Measurements from ENCODE around the gene CELA2B.
"Not testable (repeated sequence)": the region's sequence is repeated elsewhere in the genome, so short reads cannot be mapped to it uniquely, and the experiment has no call there.

Gene CELA2B

GRCh38 chr1:15445390-15446122, 30.3 kb upstream of the CELA2B start:
- no peak for DNase-seq (ENCODE audit: low read depth)

GRCh38 chr1:15446212-15446611, 29.7 kb upstream of the CELA2B start:
- no peak for DNase-seq (ENCODE audit: low read depth)

- DNase-seq (ENCODE audit: low read depth), result no peak
Observed at GRCh38 chr1:15448877-15449462, 26.9 kb upstream of the CELA2B start.

GRCh38 chr1:15449567-15449966, 26.3 kb upstream of the CELA2B start:
- no peak for DNase-seq (ENCODE audit: low read depth)

GRCh38 chr1:15451014-15451722, 24.7 kb upstream of the CELA2B start:
- DNase-seq (ENCODE audit: low read depth), result no peak

GRCh38 chr1:15452216-15452615, 23.7 kb upstream of the CELA2B start:
- peak; percentile 29 for DNase-seq (ENCODE audit: low read depth)

GRCh38 chr1:15452866-15453571, 22.9 kb upstream of the CELA2B start:
- no peak for DNase-seq (ENCODE audit: low read depth)

GRCh38 chr1:15453734-15454133, 22.2 kb upstream of the CELA2B start:
- DNase-seq (ENCODE audit: low read depth), result peak; percentile 36

- peak; percentile 93 for DNase-seq (ENCODE audit: low read depth)
Observed at GRCh38 chr1:15454256-15454655, 21.6 kb upstream of the CELA2B start.

GRCh38 chr1:15455522-15455921, 20.4 kb upstream of the CELA2B start:
- DNase-seq (ENCODE audit: low read depth), result peak; percentile 97

GRCh38 chr1:15456313-15456954, 19.5 kb upstream of the CELA2B start, which contains the start of gene CELA2A:
TSS of gene CELA2A (plus strand) at chr1:15456732. CDS start at chr1:15456754, 22 bp downstream.
- DNase-seq (ENCODE audit: low read depth), result no peak

GRCh38 chr1:15457585-15457984, 18.3 kb upstream of the CELA2B start:
- DNase-seq (ENCODE audit: low read depth), result no peak

- DNase-seq (ENCODE audit: low read depth), result not testable (repeated sequence)
Observed at GRCh38 chr1:15458388-15458787, 17.5 kb upstream of the CELA2B start.

GRCh38 chr1:15459771-15460707, 15.9 kb upstream of the CELA2B start:
- DNase-seq (ENCODE audit: low read depth), result no peak

GRCh38 chr1:15460708-15461095, 15.2 kb upstream of the CELA2B start:
- peak; percentile 29 for DNase-seq (ENCODE audit: low read depth)

GRCh38 chr1:15463064-15463800, 12.7 kb upstream of the CELA2B start:
- not testable (repeated sequence) for DNase-seq (ENCODE audit: low read depth)

GRCh38 chr1:15463926-15464322, 12.0 kb upstream of the CELA2B start:
- not testable (repeated sequence) for DNase-seq (ENCODE audit: low read depth)

- DNase-seq (ENCODE audit: low read depth), result no peak
Observed at GRCh38 chr1:15465674-15466073, 10.2 kb upstream of the CELA2B start.

GRCh38 chr1:15466955-15467625, 8.8 kb upstream of the CELA2B start:
- not testable (repeated sequence) for DNase-seq (ENCODE audit: low read depth)

Data from amniotic epithelial cell (primary cell).